Measurements from ENCODE around the gene FATE1.

GRCh38 chrX:151727346-151727745, 11.5 kb downstream of the FATE1 start:
- TF ChIP-seq TAF1 (conservative IDR thresholded peaks at IDR 0.05) (no peak), SP1 (IDR thresholded peaks at IDR 0.05) (no peak), CTCF (IDR thresholded peaks at IDR 0.05; ENCODE audit: low read depth, low read length, missing input control) (no peak), MAX (IDR thresholded peaks at IDR 0.05) (no peak), RXRA (IDR thresholded peaks at IDR 0.05) (no peak), ATF3 (IDR thresholded peaks at IDR 0.05) (no peak), RAD21 (IDR thresholded peaks at IDR 0.05) (no peak), HNF4G (IDR thresholded peaks at IDR 0.05) (no peak), JUND (IDR thresholded peaks at IDR 0.05) (no peak)

Data from liver (tissue), 3 donors.